OCI-LY3 (cell line): ENCODE data around the gene OPCML.

Source experiments
- CTCF ChIP-seq: fragments of 200-600, 300-600 bp; sonication (generic); IDR thresholded peaks from 2 replicates; pipeline ENCODE4 v1.5.1; 2014; ENCODE audit warnings: antibody characterized with exemption, low read length, low read depth
- EZH2phosphoT487 ChIP-seq: fragments of 200-600 bp; shearing (Covaris generic); IDR thresholded peaks from 2 replicates; pipeline ENCODE4 v1.6.1; 2018; ENCODE audit warnings: antibody characterized with exemption, mixed run types, low read depth

DNA sequence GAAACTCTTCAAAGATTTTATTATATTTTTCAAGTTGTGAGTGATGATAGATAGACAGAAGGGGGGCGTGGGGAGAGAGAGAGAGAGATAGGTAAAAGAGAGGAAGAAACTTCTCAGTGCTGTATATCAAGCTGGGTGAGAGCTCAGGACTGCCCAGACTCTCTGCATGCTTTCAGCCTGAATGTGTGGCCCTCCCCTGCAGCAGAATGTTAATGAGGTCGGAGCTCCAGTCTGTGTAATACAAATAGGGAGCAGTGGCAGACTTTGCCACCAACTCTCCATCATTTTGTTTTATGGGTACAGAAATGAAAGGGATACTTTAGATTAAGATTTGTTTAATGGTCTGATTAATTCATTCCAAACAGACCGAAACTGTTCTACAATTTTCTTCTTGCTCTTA lies 752.8 kb downstream of the OPCML start:
- no peak for TF ChIP-seq CTCF
- TF ChIP-seq EZH2phosphoT487 = no peak
